Glutamatergic neuron (in vitro differentiated cells): ENCODE results near the gene CAP2. TPM values are rescaled to one million over a fixed set of nuclear protein-coding genes. Genes with fewer than 3 reads are reported as not detected.
"Not testable (repeated sequence)": the region's sequence is repeated elsewhere in the genome, so short reads cannot be mapped to it uniquely, and the experiment has no call there.

Experiments
- DNase-seq: peaks from one replicate; pipeline ENCODE4 v3.0.0; 2022
- H3K27ac Mint-ChIP-seq: one replicate; pipeline ENCODE4 v1.8.0; 2020; ENCODE audit warnings: mild to moderate bottlenecking, mixed read lengths, inconsistent platforms; ENCODE audit not compliant: unreplicated experiment
- H3K27me3 Mint-ChIP-seq: one replicate; pipeline ENCODE4 v1.8.0; 2020; ENCODE audit warnings: mild to moderate bottlenecking, moderate library complexity, mixed read lengths, inconsistent platforms; ENCODE audit not compliant: unreplicated experiment
- H3K36me3 Mint-ChIP-seq: one replicate; pipeline ENCODE4 v1.8.0; 2020; ENCODE audit warnings: mild to moderate bottlenecking, mixed read lengths, inconsistent platforms; ENCODE audit not compliant: unreplicated experiment
- H3K4me1 Mint-ChIP-seq: one replicate; pipeline ENCODE4 v1.8.0; 2020; ENCODE audit warnings: mild to moderate bottlenecking, low read depth, mixed read lengths, inconsistent platforms; ENCODE audit not compliant: unreplicated experiment
- H3K4me3 Mint-ChIP-seq: one replicate; pipeline ENCODE4 v1.8.0; 2020; ENCODE audit warnings: mild to moderate bottlenecking, mixed read lengths, inconsistent platforms; ENCODE audit not compliant: unreplicated experiment
- H3K9me3 Mint-ChIP-seq: one replicate; pipeline ENCODE4 v1.8.0; 2020; ENCODE audit warnings: mild to moderate bottlenecking, moderate library complexity, mixed read lengths, inconsistent platforms; ENCODE audit not compliant: unreplicated experiment
- CTCF ChIP-seq: fragments of 200-600 bp; sonication (generic); IDR thresholded peaks from one replicate; pipeline ENCODE4 v1.5.0; 2021; ENCODE audit not compliant: partially characterized antibody, unreplicated experiment
- total RNA-seq: library from RNA; stranded (reverse); fragmentation: NEBNext Ultra II Directional; extraction: Animal tissue kit (Norgen Biotek cat#: 25700); gene quantifications from one replicate; pipeline ENCODE4 v1.2.1, GENCODE V29; 2021; ENCODE audit not compliant: unreplicated experiment

The CAP2 gene
- total RNA-seq, 1 donor from 2014 or later: 24.4 TPM

- no peaks in the 10 kb centered on the region for H3K4me1 Mint-ChIP-seq
- no peaks in the 10 kb centered on the region for H3K36me3 Mint-ChIP-seq
- H3K27me3 Mint-ChIP-seq: peaks cover 2% of the 10 kb centered on the region
- no peak overlapping the region for H3K27ac Mint-ChIP-seq
- DNase-seq: no peak
- no peak overlapping the region for H3K4me3 Mint-ChIP-seq
- TF ChIP-seq CTCF: no peak
- peaks cover 2% of the 10 kb centered on the region for H3K9me3 Mint-ChIP-seq
These were observed 137.0 kb downstream of the CAP2 start for GRCh38 chr6:17530321-17530835.

GRCh38 chr6:17536586-17536985 is 143.2 kb downstream of the CAP2 start:
- TF ChIP-seq CTCF: no peak
- H3K27ac Mint-ChIP-seq: no peak overlapping the region
- no peaks in the 10 kb centered on the region for H3K4me1 Mint-ChIP-seq
- DNase-seq: no peak
- H3K36me3 Mint-ChIP-seq: peaks cover 5% of the 10 kb centered on the region
- no peaks in the 10 kb centered on the region for H3K9me3 Mint-ChIP-seq
- H3K27me3 Mint-ChIP-seq: no peaks in the 10 kb centered on the region
- H3K4me3 Mint-ChIP-seq: no peak overlapping the region

- no peak overlapping the region for H3K27ac Mint-ChIP-seq
These were observed 148.8 kb downstream of the CAP2 start for GRCh38 chr6:17542243-17542642.

GRCh38 chr6:17545681-17546080 is 152.3 kb downstream of the CAP2 start:
- H3K36me3 Mint-ChIP-seq, H3K4me3 Mint-ChIP-seq, H3K27ac Mint-ChIP-seq, H3K4me1 Mint-ChIP-seq, DNase-seq, H3K9me3 Mint-ChIP-seq, H3K27me3 Mint-ChIP-seq: not testable (repeated sequence)

More at GRCh38 chr6:17542243-17542642, 148.8 kb downstream of the CAP2 start:
- DNase-seq: no peak
- Mint-ChIP-seq H3K4me1 (no peaks in the 10 kb centered on the region), H3K9me3 (peaks cover 1% of the 10 kb centered on the region), H3K4me3 (no peak overlapping the region), H3K27me3 (no peaks in the 10 kb centered on the region), H3K36me3 (peaks cover 10% of the 10 kb centered on the region)
- TF ChIP-seq CTCF: no peak

- Mint-ChIP-seq H3K36me3 (no peaks in the 10 kb centered on the region), H3K27me3 (peaks cover 2% of the 10 kb centered on the region), H3K4me3 (no peak overlapping the region), H3K27ac (no peak overlapping the region), H3K9me3 (no peaks in the 10 kb centered on the region), H3K4me1 (no peaks in the 10 kb centered on the region)
- TF ChIP-seq CTCF: no peak
- DNase-seq: no peak
These were observed 158.1 kb downstream of the CAP2 start for GRCh38 chr6:17551383-17551958.
